ENCODE measurements around the gene LMO1. TPM values are rescaled to one million over a fixed set of nuclear protein-coding genes. Genes with fewer than 3 reads are reported as not detected.

Gene LMO1
- total RNA-seq, 1 donor from 2014 or later, result 2.0 TPM

GRCh38 chr11:8250434-8250833, 13.2 kb downstream of the LMO1 start:
- FAIRE-seq, result no peak

GRCh38 chr11:8249482-8249881, 14.2 kb downstream of the LMO1 start:
- FAIRE-seq (no peak), DNase-seq (ENCODE audit: low spot score in 2 of 2) (no peak)

More at GRCh38 chr11:8250434-8250833, 13.2 kb downstream of the LMO1 start:
- DNase-seq (ENCODE audit: low spot score in 2 of 2), result no peak

GRCh38 chr11:8248786-8249185, 14.9 kb downstream of the LMO1 start:
- FAIRE-seq, result no peak
- DNase-seq (ENCODE audit: low spot score in 2 of 2), result no peak

GRCh38 chr11:8247312-8247711, 16.4 kb downstream of the LMO1 start:
- DNase-seq (ENCODE audit: low spot score in 2 of 2) (no peak), FAIRE-seq (no peak)

- no peak for DNase-seq (ENCODE audit: low spot score in 2 of 2)
- no peak for FAIRE-seq
Observed at GRCh38 chr11:8243458-8243857, 20.2 kb downstream of the LMO1 start.

GRCh38 chr11:8242499-8243280, 21.0 kb downstream of the LMO1 start:
- FAIRE-seq (no peak), DNase-seq (ENCODE audit: low spot score in 2 of 2) (no peak)

- FAIRE-seq, result no peak
Observed at GRCh38 chr11:8242118-8242475, 21.6 kb downstream of the LMO1 start.

GRCh38 chr11:8241373-8242117, 22.1 kb downstream of the LMO1 start:
- FAIRE-seq, result no peak

More at GRCh38 chr11:8242118-8242475, 21.6 kb downstream of the LMO1 start:
- DNase-seq (ENCODE audit: low spot score in 2 of 2), result no peak

GRCh38 chr11:8239536-8240228, 24.0 kb downstream of the LMO1 start:
- FAIRE-seq (no peak), DNase-seq (ENCODE audit: low spot score in 2 of 2) (no peak)

More at GRCh38 chr11:8241373-8242117, 22.1 kb downstream of the LMO1 start:
- DNase-seq (ENCODE audit: low spot score in 2 of 2), result no peak

- FAIRE-seq, result no peak
Observed at GRCh38 chr11:8239040-8239439, 24.6 kb downstream of the LMO1 start.

GRCh38 chr11:8237453-8237852, 26.2 kb downstream of the LMO1 start:
- DNase-seq (ENCODE audit: low spot score in 2 of 2), result no peak
- no peak for FAIRE-seq

More at GRCh38 chr11:8239040-8239439, 24.6 kb downstream of the LMO1 start:
- no peak for DNase-seq (ENCODE audit: low spot score in 2 of 2)

GRCh38 chr11:8235925-8236324, 27.8 kb downstream of the LMO1 start:
- FAIRE-seq, result no peak
- DNase-seq (ENCODE audit: low spot score in 2 of 2), result no peak

- DNase-seq (ENCODE audit: low spot score in 2 of 2) (no peak), FAIRE-seq (no peak)
Observed at GRCh38 chr11:8234910-8235309, 28.8 kb downstream of the LMO1 start.

GRCh38 chr11:8234425-8234821, 29.3 kb downstream of the LMO1 start:
- no peak for FAIRE-seq
- DNase-seq (ENCODE audit: low spot score in 2 of 2), result no peak

GRCh38 chr11:8233691-8234424, 29.8 kb downstream of the LMO1 start:
- DNase-seq (ENCODE audit: low spot score in 2 of 2) (no peak), FAIRE-seq (no peak)

GRCh38 chr11:8232849-8233606, 30.6 kb downstream of the LMO1 start:
- no peak for FAIRE-seq

GRCh38 chr11:8232414-8232813, 31.3 kb downstream of the LMO1 start:
- no peak for DNase-seq (ENCODE audit: low spot score in 2 of 2)
- no peak for FAIRE-seq

More at GRCh38 chr11:8232849-8233606, 30.6 kb downstream of the LMO1 start:
- DNase-seq (ENCODE audit: low spot score in 2 of 2), result no peak

GRCh38 chr11:8231979-8232378, 31.7 kb downstream of the LMO1 start:
- DNase-seq (ENCODE audit: low spot score in 2 of 2), result no peak
- no peak for FAIRE-seq

- no peak for FAIRE-seq
- DNase-seq (ENCODE audit: low spot score in 2 of 2), result no peak
Observed at GRCh38 chr11:8230921-8231847, 32.5 kb downstream of the LMO1 start.
